Sigmoid colon (tissue), 3 donors: ENCODE results near the gene FAM114A1.

Experiments
- POLR2A ChIP-seq, 2 donors: fragments of 450-650 bp; IDR thresholded peaks; one replicate each; pipeline ENCODE4 v1.6.1; 2016; ENCODE audit warnings: antibody characterized with exemption in 2 of 2, mild to moderate bottlenecking in 2 of 2, moderate library complexity in 2 of 2
- TF ChIP-seq, protein P1 (sequence below), 4 experiments: fragments of 450-650 bp in 3 of 4; fragments of 200-600 bp in 1 of 4; IDR thresholded peaks; one replicate each; pipeline ENCODE4 v1.5.1; 2016 to 2019; ENCODE audit warnings: antibody characterized with exemption in 4 of 4, mild to moderate bottlenecking in 3 of 4, moderate library complexity in 2 of 4

DNA sequence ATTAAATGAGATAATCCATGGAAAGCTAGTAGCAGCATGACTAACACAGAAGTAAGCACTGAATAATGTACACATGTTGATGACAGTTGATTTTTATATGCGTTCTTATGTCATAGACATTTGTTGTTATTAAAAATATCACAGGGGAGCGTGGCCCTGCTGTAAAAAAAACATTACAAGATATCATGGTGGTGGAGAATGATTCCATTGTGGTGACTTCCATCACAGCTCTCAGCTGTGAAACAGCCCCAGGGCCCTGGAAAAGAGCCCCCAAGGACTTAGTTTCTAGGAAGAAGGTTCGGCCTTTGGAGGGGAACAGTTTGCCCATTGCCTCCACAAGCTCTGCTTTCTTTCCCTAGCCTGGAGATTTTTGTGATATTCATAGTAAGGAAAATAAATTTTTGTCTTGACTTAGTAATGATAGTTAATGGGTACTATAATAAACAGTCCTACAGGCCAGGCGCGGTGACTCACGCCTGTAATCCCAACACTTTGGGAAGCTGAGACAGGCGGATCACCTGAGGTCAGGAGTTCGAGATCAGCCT is 49.9 kb downstream of the FAM114A1 start:
- TF ChIP-seq, protein P1, sequence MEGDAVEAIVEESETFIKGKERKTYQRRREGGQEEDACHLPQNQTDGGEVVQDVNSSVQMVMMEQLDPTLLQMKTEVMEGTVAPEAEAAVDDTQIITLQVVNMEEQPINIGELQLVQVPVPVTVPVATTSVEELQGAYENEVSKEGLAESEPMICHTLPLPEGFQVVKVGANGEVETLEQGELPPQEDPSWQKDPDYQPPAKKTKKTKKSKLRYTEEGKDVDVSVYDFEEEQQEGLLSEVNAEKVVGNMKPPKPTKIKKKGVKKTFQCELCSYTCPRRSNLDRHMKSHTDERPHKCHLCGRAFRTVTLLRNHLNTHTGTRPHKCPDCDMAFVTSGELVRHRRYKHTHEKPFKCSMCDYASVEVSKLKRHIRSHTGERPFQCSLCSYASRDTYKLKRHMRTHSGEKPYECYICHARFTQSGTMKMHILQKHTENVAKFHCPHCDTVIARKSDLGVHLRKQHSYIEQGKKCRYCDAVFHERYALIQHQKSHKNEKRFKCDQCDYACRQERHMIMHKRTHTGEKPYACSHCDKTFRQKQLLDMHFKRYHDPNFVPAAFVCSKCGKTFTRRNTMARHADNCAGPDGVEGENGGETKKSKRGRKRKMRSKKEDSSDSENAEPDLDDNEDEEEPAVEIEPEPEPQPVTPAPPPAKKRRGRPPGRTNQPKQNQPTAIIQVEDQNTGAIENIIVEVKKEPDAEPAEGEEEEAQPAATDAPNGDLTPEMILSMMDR (IDR thresholded peaks at IDR 0.05): no peak
- TF ChIP-seq POLR2A (IDR thresholded peaks at IDR 0.05): no peak
